WI38 (cell line): ENCODE measurements around the gene SLC41A3.

Experiments
- H3K4me3 ChIP-seq: 2 replicates; pipeline ENCODE4 v1.5.1; 2011; ENCODE audit warnings: low read depth, mild to moderate bottlenecking, control low read depth, low read length
- CTCF ChIP-seq: IDR thresholded peaks from 2 replicates; pipeline ENCODE4 v1.5.1; 2012; ENCODE audit warnings: low read depth, mild to moderate bottlenecking, control low read depth, low read length

The SLC41A3 gene

GRCh38 chr3:126017362-126017761, 66.6 kb downstream of the SLC41A3 start:
- TF ChIP-seq CTCF, result no peak

GRCh38 chr3:126016616-126017015, 67.3 kb downstream of the SLC41A3 start:
- H3K4me3 ChIP-seq, result no peak overlapping the region
- TF ChIP-seq CTCF, result no peak

More at GRCh38 chr3:126017362-126017761, 66.6 kb downstream of the SLC41A3 start:
- H3K4me3 ChIP-seq, result no peak overlapping the region

GRCh38 chr3:126015075-126015474, 68.8 kb downstream of the SLC41A3 start:
- H3K4me3 ChIP-seq, result no peak overlapping the region
- TF ChIP-seq CTCF, result no peak

DNA sequence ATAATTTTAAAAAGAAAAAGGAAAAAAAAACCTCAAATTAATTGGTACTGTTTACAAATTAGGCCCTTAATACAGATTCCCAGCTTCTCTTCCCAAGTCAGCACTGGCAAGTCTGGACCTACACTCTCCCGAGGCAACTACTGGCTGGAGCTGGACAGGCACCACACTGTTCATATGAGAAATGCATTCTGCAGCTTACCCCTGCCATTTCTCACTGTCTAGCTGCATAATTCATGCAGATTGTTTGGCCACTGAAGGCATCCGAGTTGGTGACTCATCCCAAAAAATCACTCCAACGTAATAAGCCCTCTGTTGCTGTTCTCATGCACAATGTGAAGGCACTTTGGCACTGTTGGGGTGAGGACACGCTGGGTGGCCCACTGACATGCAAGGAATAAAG, 69.7 kb downstream of the SLC41A3 start:
- no peak for TF ChIP-seq CTCF
- H3K4me3 ChIP-seq, result no peak overlapping the region

GRCh38 chr3:126013751-126014156, 70.2 kb downstream of the SLC41A3 start:
- H3K4me3 ChIP-seq, result no peak overlapping the region
- no peak for TF ChIP-seq CTCF

- TF ChIP-seq CTCF, result no peak
- H3K4me3 ChIP-seq, result no peak overlapping the region
These were observed 74.7 kb downstream of the SLC41A3 start for GRCh38 chr3:126009181-126009580.

DNA sequence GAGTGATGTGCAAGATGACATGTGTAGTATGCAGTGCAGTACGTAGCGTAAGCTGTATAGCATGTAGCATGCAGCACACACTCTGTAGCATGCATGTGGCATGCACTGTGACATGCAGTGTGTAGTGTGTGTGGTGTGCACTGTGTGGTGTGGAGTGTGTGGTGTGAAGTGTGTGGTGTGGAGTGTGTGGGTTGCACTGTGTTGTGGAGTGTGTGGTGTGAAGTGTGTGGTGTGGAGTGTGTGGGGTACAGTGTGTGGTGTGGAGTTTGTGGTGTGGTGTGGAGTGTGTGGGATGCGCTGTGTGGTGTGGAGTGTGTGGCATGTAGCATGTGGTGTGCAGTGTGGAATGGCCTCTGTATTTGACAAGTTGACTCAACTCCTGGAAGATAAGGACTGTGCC, 75.7 kb downstream of the SLC41A3 start:
- no peak overlapping the region for H3K4me3 ChIP-seq
- no peak for TF ChIP-seq CTCF
